Trophoblast cell (in vitro differentiated cells and primary cell): ENCODE results near the gene TJP3.

Experiments used
- DNase-seq, 2 donors: peaks; one replicate each; pipeline ENCODE4 v3.0.0-alpha.2; 2016
- H2AFZ ChIP-seq: 2 replicates; pipeline ENCODE4 v1.6.1; 2013; ENCODE audit warnings: low read length, moderate library complexity, mild to moderate bottlenecking; ENCODE audit not compliant: insufficient read depth, poor library complexity
- H2AK5ac ChIP-seq: 2 replicates; pipeline ENCODE4 v1.6.1; 2013; ENCODE audit warnings: mild to moderate bottlenecking, low read length
- H2BK120ac ChIP-seq: 2 replicates; pipeline ENCODE4 v1.6.1; 2013; ENCODE audit warnings: low read length, mild to moderate bottlenecking, moderate library complexity; ENCODE audit not compliant: insufficient read depth, poor library complexity
- H2BK12ac ChIP-seq: 2 replicates; pipeline ENCODE4 v1.6.1; 2013; ENCODE audit warnings: mild to moderate bottlenecking, low read length, moderate library complexity
- H2BK5ac ChIP-seq: 2 replicates; pipeline ENCODE4 v1.6.1; 2013; ENCODE audit warnings: low read length, low read depth, moderate library complexity, mild to moderate bottlenecking; ENCODE audit not compliant: poor library complexity
- H3K14ac ChIP-seq: 2 replicates; pipeline ENCODE4 v1.6.1; 2013; ENCODE audit warnings: mild to moderate bottlenecking, low read length
- H3K18ac ChIP-seq: 2 replicates; pipeline ENCODE4 v1.6.1; 2013; ENCODE audit warnings: mild to moderate bottlenecking, low read length
- H3K23ac ChIP-seq: 2 replicates; pipeline ENCODE4 v1.6.1; 2013; ENCODE audit warnings: low read length
- H3K27ac ChIP-seq: 2 replicates; pipeline ENCODE4 v1.5.1; 2013; ENCODE audit warnings: low read depth, mild to moderate bottlenecking, inconsistent platforms, low read length, moderate library complexity
- H3K27me3 ChIP-seq: 2 replicates; pipeline ENCODE4 v1.6.1; 2013; ENCODE audit warnings: inconsistent platforms, mild to moderate bottlenecking, low read length, moderate library complexity; ENCODE audit not compliant: insufficient read depth
- H3K36me3 ChIP-seq, 2 experiments: 1 replicate in 1 of 2; 2 replicates in 1 of 2; pipeline ENCODE4 v1.6.1; 2013; ENCODE audit warnings: low read length in 2 of 2, mild to moderate bottlenecking in 2 of 2, moderate library complexity in 1 of 2; ENCODE audit not compliant: insufficient read depth in 2 of 2, control insufficient read depth in 1 of 2
- H3K4ac ChIP-seq: 2 replicates; pipeline ENCODE4 v1.6.1; 2013; ENCODE audit warnings: low read depth, mild to moderate bottlenecking, low read length, moderate library complexity
- H3K4me1 ChIP-seq, 2 experiments: 1 replicate in 1 of 2; 2 replicates in 1 of 2; pipeline ENCODE4 v1.6.1; 2013; ENCODE audit warnings: low read length in 2 of 2, mild to moderate bottlenecking in 2 of 2, moderate library complexity in 1 of 2; ENCODE audit not compliant: insufficient read depth in 2 of 2, control insufficient read depth in 1 of 2
- H3K4me2 ChIP-seq: 2 replicates; pipeline ENCODE4 v1.6.1; 2013; ENCODE audit warnings: inconsistent platforms, mild to moderate bottlenecking, low read length, moderate library complexity
- H3K4me3 ChIP-seq: 2 replicates; pipeline ENCODE4 v1.5.1; 2013; ENCODE audit warnings: mild to moderate bottlenecking, low read depth, low read length, inconsistent platforms
- H3K79me1 ChIP-seq: one replicate; pipeline ENCODE4 v1.6.1; 2013; ENCODE audit warnings: low read length
- H3K79me2 ChIP-seq: 2 replicates; pipeline ENCODE4 v1.6.1; 2013; ENCODE audit warnings: low read length, mild to moderate bottlenecking; ENCODE audit not compliant: control insufficient read depth, insufficient read depth, poor library complexity
- H3K9ac ChIP-seq: 2 replicates; pipeline ENCODE4 v1.6.1; 2013; ENCODE audit warnings: mild to moderate bottlenecking, low read length
- H3K9me3 ChIP-seq: 2 replicates; pipeline ENCODE4 v1.6.1; 2013; ENCODE audit warnings: low read depth, mild to moderate bottlenecking, control low read depth, inconsistent platforms, low read length; ENCODE audit not compliant: insufficient read depth
- H4K12ac ChIP-seq: 2 replicates; pipeline ENCODE4 v1.6.1; 2013; ENCODE audit warnings: low read depth, mild to moderate bottlenecking, low read length, moderate library complexity
- H4K8ac ChIP-seq: 2 replicates; pipeline ENCODE4 v1.6.1; 2013; ENCODE audit warnings: low read depth, mild to moderate bottlenecking, low read length, moderate library complexity
- H4K91ac ChIP-seq: one replicate; pipeline ENCODE4 v1.6.1; 2013; ENCODE audit warnings: low read depth, mild to moderate bottlenecking, low read length, moderate library complexity
- WGBS: extraction: QIAGEN DNeasy Blood & Tissue Kit; methylation state at CpG from one replicate; pipeline ENCODE4 v1.1.7; 2013; ENCODE audit warnings: missing lambda C conversion rate; ENCODE audit not compliant: insufficient read length, insufficient coverage; ENCODE audit errors: extremely low coverage; 5-methylcytosine and 5-hydroxymethylcytosine counted together

Gene TJP3

GRCh38 chr19:3674784-3675543 lies 33.2 kb upstream of the TJP3 start:
- no peak overlapping the region for H2BK5ac ChIP-seq
- H3K9ac ChIP-seq: no peak overlapping the region
- H3K23ac ChIP-seq: no peak overlapping the region
- H3K4me3 ChIP-seq: no peak overlapping the region
- H3K79me2 ChIP-seq: peaks cover 5% of the 10 kb centered on the region
- no peak overlapping the region for H4K91ac ChIP-seq
- H3K27ac ChIP-seq: no peak overlapping the region
- H3K4me2 ChIP-seq: no peak overlapping the region
- no peak overlapping the region for H3K18ac ChIP-seq
- peaks cover 10% of the 10 kb centered on the region for H3K79me1 ChIP-seq
- no CpG with 5 or more reads among the region's 13 CpGs for WGBS
- H2AK5ac ChIP-seq: no peak overlapping the region
- no peaks in the 10 kb centered on the region for H3K27me3 ChIP-seq
- H3K4me1 ChIP-seq: peaks cover 14 to 21% of the 10 kb centered on the region in 2 experiments
- H3K14ac ChIP-seq: no peak overlapping the region
- DNase-seq: no peak
- H2AFZ ChIP-seq: no peak overlapping the region
- H3K36me3 ChIP-seq: peaks cover 7 to 8% of the 10 kb centered on the region in 2 experiments
- no peak overlapping the region for H4K8ac ChIP-seq
- no peak overlapping the region for H2BK12ac ChIP-seq
- H3K4ac ChIP-seq: no peak overlapping the region
- H3K9me3 ChIP-seq: no peaks in the 10 kb centered on the region
- no peak overlapping the region for H2BK120ac ChIP-seq
- H4K12ac ChIP-seq: no peak overlapping the region

GRCh38 chr19:3678188-3678587 lies 30.0 kb upstream of the TJP3 start:
- Histone ChIP-seq H3K18ac (no peak overlapping the region), H2AFZ (no peak overlapping the region), H3K14ac (no peak overlapping the region), H2BK12ac (no peak overlapping the region), H4K8ac (no peak overlapping the region), H3K23ac (no peak overlapping the region), H3K27ac (no peak overlapping the region), H3K4ac (no peak overlapping the region), H3K9ac (no peak overlapping the region), H4K12ac (no peak overlapping the region), H2AK5ac (no peak overlapping the region), H2BK5ac (no peak overlapping the region), H3K9me3 (peaks cover 2% of the 10 kb centered on the region), H3K4me3 (no peak overlapping the region), H3K79me1 (peaks cover 6% of the 10 kb centered on the region), H3K4me1 (peaks cover 12 to 13% of the 10 kb centered on the region in 2 experiments), H2BK120ac (no peak overlapping the region), H4K91ac (no peak overlapping the region), H3K27me3 (no peaks in the 10 kb centered on the region), H3K36me3 (peaks cover 8% of the 10 kb centered on the region in 2 experiments), H3K79me2 (peaks cover 3% of the 10 kb centered on the region), H3K4me2 (no peak overlapping the region)
- DNase-seq: no peak
- over 99% methylated on average over 3 of the region's 3 CpGs for WGBS

GRCh38 chr19:3679138-3679537 lies 29.0 kb upstream of the TJP3 start:
- Histone ChIP-seq H3K4ac (no peak overlapping the region), H2BK12ac (no peak overlapping the region), H2AFZ (no peak overlapping the region), H3K36me3 (peaks cover 7 to 9% of the 10 kb centered on the region in 2 experiments), H3K4me1 (peaks cover 15 to 19% of the 10 kb centered on the region in 2 experiments), H2BK120ac (no peak overlapping the region), H3K18ac (no peak overlapping the region), H3K23ac (no peak overlapping the region), H4K8ac (no peak overlapping the region), H4K91ac (no peak overlapping the region), H3K27me3 (no peaks in the 10 kb centered on the region), H3K4me2 (no peak overlapping the region), H3K9ac (no peak overlapping the region), H3K79me1 (peaks cover 11% of the 10 kb centered on the region), H3K4me3 (no peak overlapping the region), H2AK5ac (no peak overlapping the region), H3K9me3 (peaks cover 5% of the 10 kb centered on the region), H4K12ac (no peak overlapping the region), H2BK5ac (no peak overlapping the region), H3K27ac (no peak overlapping the region), H3K79me2 (peaks cover 3% of the 10 kb centered on the region), H3K14ac (no peak overlapping the region)
- no peak for DNase-seq
- no CpG with 5 or more reads among the region's 12 CpGs for WGBS

GRCh38 chr19:3679581-3679980 lies 28.6 kb upstream of the TJP3 start:
- Histone ChIP-seq H3K9me3 (peaks cover 9% of the 10 kb centered on the region), H3K27ac (no peak overlapping the region), H3K36me3 (peaks cover 11 to 13% of the 10 kb centered on the region in 2 experiments), H3K4me2 (no peak overlapping the region), H3K23ac (no peak overlapping the region), H3K4ac (no peak overlapping the region), H3K14ac (no peak overlapping the region), H4K8ac (no peak overlapping the region), H4K91ac (no peak overlapping the region), H4K12ac (no peak overlapping the region), H2BK12ac (no peak overlapping the region), H3K18ac (no peak overlapping the region), H2AK5ac (no peak overlapping the region), H3K4me1 (peaks cover 15 to 23% of the 10 kb centered on the region in 2 experiments), H2BK5ac (no peak overlapping the region), H3K27me3 (no peaks in the 10 kb centered on the region), H3K79me2 (peaks cover 3% of the 10 kb centered on the region), H3K9ac (no peak overlapping the region), H3K4me3 (no peak overlapping the region), H2AFZ (no peak overlapping the region), H2BK120ac (no peak overlapping the region), H3K79me1 (peaks cover 16% of the 10 kb centered on the region)
- WGBS: no CpG with 5 or more reads among the region's 13 CpGs
- DNase-seq: no peak
